AG09309 (cell line): ENCODE data around the gene ZNF622.

Experiments used
- DNase-seq: peaks from one replicate; pipeline ENCODE4 v3.0.0-alpha.2; 2010; ENCODE audit warnings: low read depth
- H3K4me3 ChIP-seq: 2 replicates; pipeline ENCODE4 v1.5.1; 2011; ENCODE audit warnings: mild to moderate bottlenecking, low read depth, low read length, moderate library complexity; ENCODE audit not compliant: control insufficient read depth
- CTCF ChIP-seq: IDR thresholded peaks from 2 replicates; pipeline ENCODE4 v1.5.1; 2011; ENCODE audit warnings: mild to moderate bottlenecking, low read depth, low read length, inconsistent platforms; ENCODE audit not compliant: insufficient read depth, control insufficient read depth; ENCODE audit errors: missing control alignments

The ZNF622 gene

DNA sequence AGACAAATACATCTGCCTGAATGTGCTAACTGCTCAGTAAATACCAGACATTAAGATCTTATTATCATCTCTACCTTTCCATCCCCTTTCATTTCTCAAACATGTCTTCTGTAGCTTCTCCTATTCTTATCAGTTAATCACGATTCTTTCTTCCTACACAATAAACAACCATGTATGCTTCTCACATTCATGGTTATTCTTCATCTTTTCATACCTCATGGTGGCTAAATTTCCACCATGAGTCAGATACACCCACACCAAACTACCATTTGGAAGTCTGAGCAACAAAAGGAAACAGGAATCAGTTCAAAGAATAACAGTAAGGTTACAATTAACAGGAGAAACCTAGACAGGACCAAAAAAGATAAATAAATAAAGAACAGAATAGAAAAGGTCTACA, 7.7 kb downstream of the ZNF622 start:
- no peak for DNase-seq
- TF ChIP-seq CTCF, result no peak
- no peak overlapping the region for H3K4me3 ChIP-seq

DNA sequence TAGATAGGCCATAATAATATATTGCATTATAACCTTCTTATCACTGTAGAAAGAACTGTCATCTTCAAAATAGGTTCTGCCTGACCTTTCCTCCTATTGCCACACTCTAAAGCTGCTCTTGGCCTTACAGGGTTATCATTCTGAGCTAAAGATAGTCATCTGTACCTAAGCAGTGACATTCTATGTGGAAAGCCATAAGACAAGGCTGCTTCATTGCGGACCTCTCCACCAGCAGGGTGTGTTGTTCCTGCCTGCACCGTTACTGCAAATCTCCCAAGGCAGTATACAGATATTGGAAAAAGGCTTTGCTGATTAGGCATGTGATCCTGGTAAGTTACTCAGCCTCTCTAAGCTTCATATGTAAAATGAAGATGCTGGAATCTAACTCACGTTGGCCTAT, 8.1 kb downstream of the ZNF622 start:
- TF ChIP-seq CTCF, result no peak
- no peak for DNase-seq
- H3K4me3 ChIP-seq, result no peak overlapping the region

- no peak overlapping the region for H3K4me3 ChIP-seq
- DNase-seq, result peak; percentile 34
- peak; percentile 58 for TF ChIP-seq CTCF
Measured at GRCh38 chr5:16456103-16456832, 9.3 kb downstream of the ZNF622 start.

DNA sequence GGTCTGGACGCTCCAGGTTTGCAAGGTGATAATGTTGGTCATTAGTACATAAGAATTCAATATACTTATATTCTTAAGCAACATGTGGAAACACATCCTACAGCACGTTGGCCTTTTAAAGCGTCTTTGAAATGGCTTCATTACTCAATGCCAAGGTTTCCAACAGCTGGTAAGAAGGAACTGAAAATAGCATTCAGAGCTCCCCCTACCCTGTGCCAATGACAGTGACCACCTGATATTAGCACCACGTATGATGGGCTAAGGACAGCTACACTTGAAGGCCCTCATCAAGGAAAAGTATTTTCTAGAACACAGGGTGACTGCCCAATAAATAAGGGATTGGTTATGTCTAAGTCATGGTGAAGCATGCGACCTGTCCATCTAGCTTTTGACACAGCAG, 9.9 kb downstream of the ZNF622 start:
- TF ChIP-seq CTCF, result no peak
- no peak for DNase-seq
- H3K4me3 ChIP-seq, result no peak overlapping the region

GRCh38 chr5:16454686-16455085, 10.9 kb downstream of the ZNF622 start:
- DNase-seq, result no peak

DNA sequence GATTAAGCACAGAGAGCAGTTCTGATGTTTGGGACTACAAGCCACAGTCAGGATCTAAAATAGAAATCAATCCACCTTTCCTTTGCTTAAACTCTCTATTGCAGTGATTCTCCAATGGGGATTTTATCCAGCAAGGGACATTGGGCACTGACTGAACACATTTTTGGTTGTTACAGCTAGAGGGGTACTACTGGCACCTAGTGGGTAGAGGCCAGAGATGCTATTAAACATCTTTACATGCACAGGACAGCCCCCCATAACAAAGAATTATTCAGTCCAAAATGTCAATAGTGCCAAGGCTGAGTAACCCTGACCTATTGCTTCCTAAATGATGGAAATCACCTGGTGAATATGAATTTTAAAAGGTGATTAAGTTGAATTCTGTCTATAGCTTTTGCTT, 12.0 kb downstream of the ZNF622 start:
- TF ChIP-seq CTCF, result no peak
- DNase-seq, result no peak
- H3K4me3 ChIP-seq, result no peak overlapping the region

More at GRCh38 chr5:16454686-16455085, 10.9 kb downstream of the ZNF622 start:
- no peak overlapping the region for H3K4me3 ChIP-seq
- TF ChIP-seq CTCF, result no peak

DNA sequence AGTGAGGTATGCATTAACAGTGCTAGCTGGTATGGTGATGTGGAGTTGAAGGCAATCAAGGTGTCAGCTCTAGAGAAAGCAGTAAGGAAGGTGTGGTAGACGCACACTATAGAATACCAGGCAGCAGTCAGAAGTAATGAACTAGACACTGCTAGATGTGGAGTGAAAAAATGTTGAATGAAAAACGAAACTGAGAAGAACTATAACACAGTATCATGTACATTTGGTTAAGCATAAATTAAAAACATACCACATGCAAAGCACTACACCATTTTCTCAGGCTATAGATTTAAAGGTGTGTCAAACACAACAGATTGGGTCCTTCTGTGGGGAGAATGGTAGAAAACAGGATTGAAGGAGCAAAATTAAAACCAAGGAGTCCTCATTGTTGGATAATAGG, 15.4 kb downstream of the ZNF622 start:
- no peak for DNase-seq

More for the DNA sequence above, 15.4 kb downstream of the ZNF622 start:
- H3K4me3 ChIP-seq, result no peak overlapping the region
- TF ChIP-seq CTCF, result no peak
